Adrenal gland (tissue), 12 donors: ENCODE results near the gene CMTM4. TPM values are rescaled to one million over a fixed set of nuclear protein-coding genes. Genes with fewer than 3 reads are reported as not detected.

ENCODE experiments used
- DNase-seq, 7 donors: peaks; one replicate each; pipeline ENCODE4 v3.0.0-alpha.2; 2019 to 2020
- H3K27ac ChIP-seq, 5 donors: fragments of 200-600 bp; sonication (generic) in 4 of 5; 1 replicate in 3 of 5; 2 replicates in 2 of 5; pipeline versions ENCODE4 v1.5.1 to v1.8.0; 2016 to 2020; ENCODE audit warnings: mild to moderate bottlenecking in 1 of 5
- H3K27me3 ChIP-seq: fragments of 200-600 bp; 2 replicates; pipeline ENCODE4 v1.8.0; 2021
- H3K36me3 ChIP-seq, 2 donors: fragments of 200-600 bp; replicated peaks in 1 of 2; 1 replicate in 1 of 2; 2 replicates in 1 of 2; pipeline versions ENCODE4 v1.5.1 to v1.8.0; 2018 to 2022
- H3K4me1 ChIP-seq, 2 donors: fragments of 200-600 bp; replicated peaks in 1 of 2; 1 replicate in 1 of 2; 2 replicates in 1 of 2; pipeline versions ENCODE4 v1.5.1 to v1.8.0; 2018 to 2021
- H3K4me3 ChIP-seq, 4 donors: fragments of 200-600 bp; sonication (generic) in 3 of 4; one replicate each; pipeline ENCODE4 v1.5.1; 2016 to 2018
- H3K9me3 ChIP-seq, 3 donors: fragments of 200-600 bp; sonication (generic) in 1 of 3; replicated peaks in 1 of 3; 1 replicate in 2 of 3; 2 replicates in 1 of 3; pipeline versions ENCODE4 v1.5.1 to v1.8.0; 2016 to 2021
- POLR2A ChIP-seq, 2 donors: fragments of 450-650 bp; IDR thresholded peaks; one replicate each; pipeline ENCODE4 v1.6.1; 2017; ENCODE audit warnings: antibody characterized with exemption in 2 of 2, mild to moderate bottlenecking in 2 of 2, moderate library complexity in 1 of 2
- WGBS, 4 donors: extraction: QIAGEN DNeasy Blood & Tissue Kit in 2 of 4; methylation state at CpG; one replicate each; pipeline versions ENCODE4 v1.1.5 to v1.1.7; 2013 to 2017; 5-methylcytosine and 5-hydroxymethylcytosine counted together
- intact Hi-C, 2 donors: fragments of 100-400 bp; cut with DNase I; formaldehyde crosslinking; loops; one replicate each; pipeline versions ENCODE4 v1.14.1 to v1.15.0; 2022 to 2023
- polyA plus RNA-seq, 3 donors: library from polyadenylated mRNA; stranded (reverse); fragments of 200-250 nt in 2 of 3; fragments of 350-450 nt in 1 of 3; fragmentation: Illumina TruSeq in 1 of 3; extraction: RNeasy Lipid Tissue Mini Kit (QIAGEN cat#74804) in 1 of 3; gene quantifications; one replicate each; pipeline ENCODE4 v1.2.3, GENCODE V29; 2013 to 2014
- total RNA-seq, 9 donors: library from RNA; depleted of rRNA in 4 of 9; stranded (reverse); fragments of >200 nt in 4 of 9; fragments of 120-200 nt in 1 of 9; fragmentation: NEBNext Ultra II Directional in 1 of 9; extraction: Animal tissue kit (Norgen Biotek cat#: 25700) in 1 of 9; gene quantifications; one replicate each; pipeline versions ENCODE4 v1.1.0 to v1.2.4, GENCODE V29; 2013 to 2023
- TF ChIP-seq, protein P1 (sequence below), 6 experiments: fragments of 450-650 bp in 4 of 6; fragments of 200-600 bp in 2 of 6; sonication (generic) in 1 of 6; IDR thresholded peaks; 1 replicate in 5 of 6; 2 replicates in 1 of 6; pipeline versions ENCODE4 v1.5.1 to v1.8.0; 2016 to 2021; ENCODE audit warnings: antibody characterized with exemption in 6 of 6, mild to moderate bottlenecking in 2 of 6, moderate library complexity in 1 of 6
- donor health status: healthy with polysubstance abuse.
- donor health status: Bipolar disorder and iron deficiency.
- donor health status: DM: yes; HTN: yes; CAD: no.
- donor health status: DM: no; HTN: no; CAD: no.
- donor health status: DM: no; HTN: no; CAD: no.
- donor health status: DM: yes; HTN: yes; CAD: no.

The CMTM4 gene
- total and polyA plus RNA-seq, 12 donors, result 9.2 to 35.3 (median 20.0) TPM

DNA sequence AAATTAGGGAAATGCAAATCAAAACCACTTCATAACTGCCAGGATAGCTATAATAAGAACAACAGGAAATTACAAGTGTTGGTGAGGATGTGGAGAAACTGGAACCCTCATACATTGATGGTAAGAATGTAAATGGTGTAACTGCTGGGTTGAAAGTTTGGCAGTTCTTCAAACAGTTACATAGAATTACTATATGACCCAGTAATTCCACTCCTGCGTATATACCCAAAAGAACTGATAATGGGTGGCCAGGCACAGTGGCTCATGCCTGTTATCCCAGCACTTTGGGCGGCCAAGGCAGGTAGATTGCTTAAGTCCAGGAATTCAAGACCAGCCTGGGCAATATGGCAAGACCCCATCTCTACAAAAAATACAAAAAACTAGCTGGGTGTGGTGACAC lies 4.5 kb upstream of the CMTM4 start:
- TF ChIP-seq, protein P1, sequence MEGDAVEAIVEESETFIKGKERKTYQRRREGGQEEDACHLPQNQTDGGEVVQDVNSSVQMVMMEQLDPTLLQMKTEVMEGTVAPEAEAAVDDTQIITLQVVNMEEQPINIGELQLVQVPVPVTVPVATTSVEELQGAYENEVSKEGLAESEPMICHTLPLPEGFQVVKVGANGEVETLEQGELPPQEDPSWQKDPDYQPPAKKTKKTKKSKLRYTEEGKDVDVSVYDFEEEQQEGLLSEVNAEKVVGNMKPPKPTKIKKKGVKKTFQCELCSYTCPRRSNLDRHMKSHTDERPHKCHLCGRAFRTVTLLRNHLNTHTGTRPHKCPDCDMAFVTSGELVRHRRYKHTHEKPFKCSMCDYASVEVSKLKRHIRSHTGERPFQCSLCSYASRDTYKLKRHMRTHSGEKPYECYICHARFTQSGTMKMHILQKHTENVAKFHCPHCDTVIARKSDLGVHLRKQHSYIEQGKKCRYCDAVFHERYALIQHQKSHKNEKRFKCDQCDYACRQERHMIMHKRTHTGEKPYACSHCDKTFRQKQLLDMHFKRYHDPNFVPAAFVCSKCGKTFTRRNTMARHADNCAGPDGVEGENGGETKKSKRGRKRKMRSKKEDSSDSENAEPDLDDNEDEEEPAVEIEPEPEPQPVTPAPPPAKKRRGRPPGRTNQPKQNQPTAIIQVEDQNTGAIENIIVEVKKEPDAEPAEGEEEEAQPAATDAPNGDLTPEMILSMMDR (IDR thresholded peaks at IDR 0.05), result no peak
- no peak for TF ChIP-seq POLR2A (IDR thresholded peaks at IDR 0.05)
- H3K27me3 ChIP-seq, result no peaks in the 10 kb centered on the region
- 83 to 94% (median 89%) methylated on average over 2 of the region's 2 CpGs for WGBS, 4 donors
- DNase-seq, result no peak
- no peak overlapping the region for H3K27ac ChIP-seq
- no peak overlapping the region for H3K4me3 ChIP-seq
- H3K9me3 ChIP-seq, result no peaks in the 10 kb centered on the region
- intact Hi-C loops, result no loop called here
- no peaks in the 10 kb centered on the region for H3K36me3 ChIP-seq
- H3K4me1 ChIP-seq, result peaks cover 2 to 10% of the 10 kb centered on the region in 2 donors

DNA sequence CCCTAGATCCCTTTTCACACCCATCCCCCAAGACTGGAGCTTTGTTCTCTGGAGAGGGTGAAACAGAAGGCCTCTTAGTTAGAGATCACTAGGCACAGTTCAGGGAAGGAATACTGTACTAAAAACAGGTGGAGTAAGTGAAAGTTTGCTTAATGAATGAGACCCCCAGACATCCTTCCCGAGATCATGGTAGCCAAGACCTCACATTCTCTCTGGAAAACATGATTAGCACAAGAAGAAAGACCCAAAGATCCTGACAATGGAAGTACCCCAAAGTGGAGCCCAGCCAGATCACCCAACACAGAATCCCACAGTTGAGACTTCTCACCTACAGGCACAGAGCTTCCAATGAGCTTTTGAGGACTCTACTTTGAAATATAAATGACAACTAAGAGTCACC lies 3.4 kb upstream of the CMTM4 start:
- 71 to 85% (median 75%) methylated on average over 1 of the region's 1 CpG for WGBS, 4 donors
- DNase-seq, result no peak

DNA sequence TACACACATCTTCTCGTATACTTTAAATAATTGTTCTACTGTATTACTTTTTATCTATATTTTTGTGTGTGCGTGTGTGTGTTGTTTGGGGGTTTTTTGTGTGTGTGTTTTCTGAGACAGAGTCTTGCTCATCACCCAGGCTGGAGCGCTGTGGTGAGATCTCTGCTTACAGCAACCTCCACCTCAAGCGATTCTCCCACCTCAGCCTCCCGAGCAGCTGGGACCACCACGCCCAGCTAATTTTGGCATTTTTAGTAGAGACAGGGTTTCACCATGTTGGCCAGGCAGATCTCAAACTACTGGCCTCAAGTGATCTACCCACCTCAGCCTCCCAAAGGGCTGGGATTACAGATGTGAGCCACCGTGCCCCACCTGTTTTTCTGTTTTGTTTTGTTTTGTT lies 1.5 kb upstream of the CMTM4 start:
- intact Hi-C loops, result loop anchor here in 1 of 2 donors (5.0 kb wide), 1 partner anchor 36 kb away; no protein-coding TSS in a partner anchor
- H3K36me3 ChIP-seq, result no peaks in the 10 kb centered on the region
- no peaks in the 10 kb centered on the region for H3K27me3 ChIP-seq
- DNase-seq, result no peak
- TF ChIP-seq, protein P1 (IDR thresholded peaks at IDR 0.05), result no peak
- no peak for TF ChIP-seq POLR2A (IDR thresholded peaks at IDR 0.05)
- H3K4me3 ChIP-seq, result no peak overlapping the region
- no peak overlapping the region for H3K27ac ChIP-seq
- no peaks in the 10 kb centered on the region for H3K9me3 ChIP-seq
- H3K4me1 ChIP-seq, result peaks cover 8 to 11% of the 10 kb centered on the region in 2 donors
- WGBS, 4 donors, result 81 to 87% (median 84%) methylated on average over 7 of the region's 7 CpGs

More for the DNA sequence above, 3.4 kb upstream of the CMTM4 start:
- intact Hi-C loops, result loop anchor here in 1 of 2 donors (5.0 kb wide), 1 partner anchor 38 kb away; no protein-coding TSS in a partner anchor
- Histone ChIP-seq H3K4me1 (peaks cover 8 to 18% of the 10 kb centered on the region in 2 donors), H3K36me3 (no peaks in the 10 kb centered on the region), H3K4me3 (no peak overlapping the region), H3K27me3 (no peaks in the 10 kb centered on the region), H3K9me3 (no peaks in the 10 kb centered on the region), H3K27ac (no peak overlapping the region)
- TF ChIP-seq, protein P1 (IDR thresholded peaks at IDR 0.05), result no peak
- no peak for TF ChIP-seq POLR2A (IDR thresholded peaks at IDR 0.05)

DNA sequence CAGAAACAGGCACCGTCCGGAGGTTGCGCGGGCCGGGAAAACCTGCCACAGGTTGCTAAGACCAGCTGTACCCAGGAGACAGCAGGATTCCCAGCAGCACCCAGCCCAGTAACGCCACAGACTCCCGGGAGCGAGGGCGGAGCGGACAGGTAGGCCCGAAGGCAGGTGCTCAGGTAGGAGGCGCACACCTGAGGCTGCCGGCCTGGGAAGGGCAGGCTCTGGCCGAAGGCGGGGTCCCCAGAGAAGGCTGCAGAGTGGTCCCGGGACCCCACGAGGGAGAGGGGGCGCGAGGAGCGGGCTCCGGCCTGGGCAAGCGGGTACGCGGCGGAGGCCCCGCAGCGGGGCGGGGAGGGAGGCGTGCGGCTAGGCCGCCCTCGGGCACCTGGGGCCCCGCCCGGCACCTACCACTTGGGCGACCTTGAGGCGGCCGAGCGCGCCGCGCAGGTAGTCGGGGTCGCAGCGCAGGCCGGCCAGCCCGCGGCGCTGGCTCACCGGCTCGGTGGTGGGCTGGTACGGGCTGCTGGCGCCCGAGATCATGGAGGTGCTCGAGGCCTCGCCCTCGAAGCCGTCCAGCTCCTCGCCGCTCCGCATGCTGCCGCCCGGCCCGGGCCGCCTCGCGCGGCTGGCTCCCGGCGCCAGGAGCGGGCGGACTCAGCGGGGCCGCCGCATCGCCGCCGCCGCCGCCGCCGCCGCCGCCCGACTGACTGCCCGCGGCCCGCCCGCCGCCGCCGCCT lies 441 bp downstream of the CMTM4 start:
- no peaks in the 10 kb centered on the region for H3K9me3 ChIP-seq
- H3K4me1 ChIP-seq, result peaks cover 8 to 10% of the 10 kb centered on the region in 2 donors
- peak overlapping the region in 3 of 4 donors; percentile 33 to 86 (median 55) for H3K4me3 ChIP-seq
- H3K27ac ChIP-seq, result peak overlapping the region in 2 of 5 donors; percentile 33 to 73
- H3K27me3 ChIP-seq, result no peaks in the 10 kb centered on the region
- DNase-seq, result peak in 6 of 7 donors; percentile 4 to 56 (median 36)
- TF ChIP-seq, protein P1 (IDR thresholded peaks at IDR 0.05), result no peak
- no peak for TF ChIP-seq POLR2A (IDR thresholded peaks at IDR 0.05)
- intact Hi-C loops, result loop anchor here in 1 of 2 donors (5.0 kb wide), 1 partner anchor 34 kb away; no protein-coding TSS in a partner anchor
- WGBS, 4 donors, result 1 to 20% (median 2%) methylated on average over 2 to 91 of the region's 91 CpGs
- H3K36me3 ChIP-seq, result no peaks in the 10 kb centered on the region
